DLD1 (cell line): ENCODE results near the gene PTDSS2.
"Not testable (repeated sequence)": the region's sequence is repeated elsewhere in the genome, so short reads cannot be mapped to it uniquely, and the experiment has no call there.

ENCODE experiments used
- in situ Hi-C: cut with HindIII; loops from 2 replicates; pipeline ENCODE4 v1.10.0; 2017; ENCODE audit warnings: low sequenced_read_pairs

The PTDSS2 gene

GRCh38 chr11:462107-462890, 12.2 kb downstream of the PTDSS2 start:
- in situ Hi-C loops = no loop called here

DNA sequence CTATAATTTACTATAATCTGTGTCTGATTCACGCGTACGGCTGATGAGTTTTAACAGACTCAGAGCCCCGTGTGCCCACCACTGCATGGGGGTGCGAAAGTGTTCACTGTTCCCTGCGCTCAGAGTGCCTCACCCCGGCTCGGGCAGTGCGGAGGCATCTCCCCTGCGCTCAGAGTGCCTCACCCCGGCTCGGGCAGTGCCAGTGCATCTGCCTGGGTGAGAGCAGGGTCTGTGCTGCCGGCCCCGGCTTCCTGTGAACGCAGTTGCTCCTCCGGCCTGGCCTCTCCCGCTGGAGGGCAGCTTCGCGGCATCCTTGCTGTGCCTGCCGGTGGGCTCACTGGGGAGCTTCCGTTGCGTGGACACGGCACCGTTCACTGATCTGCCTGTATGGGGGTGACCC, 14.2 kb downstream of the PTDSS2 start:
- in situ Hi-C loops = no loop called here

- in situ Hi-C loops = no loop called here
Observed at GRCh38 chr11:465896-466530, 15.9 kb downstream of the PTDSS2 start.

DNA sequence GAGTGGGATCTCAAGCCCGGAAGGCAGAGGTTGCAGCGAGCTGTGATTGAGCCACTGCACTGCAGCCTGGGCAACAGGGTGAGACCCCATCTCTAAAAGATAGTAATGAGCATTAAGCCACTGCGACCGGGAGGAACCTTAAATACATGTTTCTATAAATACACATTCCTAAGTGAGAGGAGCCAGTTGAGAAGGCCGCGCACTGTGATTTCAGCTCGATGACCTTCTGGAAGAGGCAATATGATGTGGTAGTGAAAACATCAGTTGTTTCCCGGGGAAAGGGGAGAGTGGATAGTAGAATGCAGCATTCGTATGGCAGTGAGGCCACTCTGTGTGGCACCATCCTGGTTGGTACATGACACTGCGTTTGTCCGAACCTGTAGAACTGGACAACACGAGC, 18.0 kb downstream of the PTDSS2 start:
- in situ Hi-C loops = no loop called here

- in situ Hi-C loops = no loop called here
Observed at GRCh38 chr11:468493-468892, 18.4 kb downstream of the PTDSS2 start.

GRCh38 chr11:469026-469683, 19.1 kb downstream of the PTDSS2 start:
- in situ Hi-C loops = not testable (repeated sequence)

DNA sequence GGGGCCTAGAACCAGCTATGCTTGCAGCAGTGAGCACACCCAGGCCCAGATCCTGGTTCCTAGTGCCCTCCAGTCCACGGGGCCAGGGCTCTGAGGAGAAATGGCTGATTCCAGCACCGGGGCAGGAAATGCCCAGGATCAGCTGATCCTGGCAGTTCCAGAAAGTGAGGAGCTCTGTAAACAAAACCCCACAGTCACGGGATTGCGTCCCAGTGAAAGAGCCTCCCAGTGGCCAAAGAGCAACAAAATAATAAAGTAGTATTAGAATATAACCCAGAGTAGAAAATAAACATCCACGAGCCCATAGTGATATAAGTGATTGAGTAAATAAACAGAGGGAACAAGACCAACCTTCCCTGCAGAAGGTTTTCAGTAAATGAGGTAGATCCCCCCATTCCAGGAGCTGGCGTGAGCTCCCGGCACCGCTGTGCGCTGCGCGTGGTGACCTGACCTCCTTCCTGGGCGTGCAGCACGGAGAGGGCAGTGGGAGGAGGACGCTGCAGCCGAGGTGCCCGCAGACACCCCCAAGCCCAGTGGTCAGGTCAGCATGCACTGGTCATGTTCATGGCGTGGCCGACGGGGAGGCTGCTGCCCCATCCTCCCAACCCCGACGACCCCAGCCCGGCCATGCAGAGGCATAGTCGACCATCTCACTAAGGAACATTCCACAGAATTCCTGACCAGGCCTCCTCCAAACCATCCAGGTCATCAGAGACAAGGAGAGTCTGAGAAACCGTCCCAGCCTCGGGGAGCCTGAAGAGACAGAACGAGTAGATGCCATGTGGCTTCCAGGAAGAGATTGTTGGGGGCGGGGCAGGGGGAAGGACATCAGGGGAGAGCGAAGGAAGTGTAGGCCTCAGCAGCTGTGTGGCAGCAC, 19.8 kb downstream of the PTDSS2 start:
- in situ Hi-C loops = no loop called here

GRCh38 chr11:471468-472145, 21.5 kb downstream of the PTDSS2 start:
- in situ Hi-C loops = no loop called here

- in situ Hi-C loops = no loop called here
Observed at GRCh38 chr11:472272-472671, 22.2 kb downstream of the PTDSS2 start.

GRCh38 chr11:472816-473215, 22.7 kb downstream of the PTDSS2 start:
- in situ Hi-C loops = no loop called here

DNA sequence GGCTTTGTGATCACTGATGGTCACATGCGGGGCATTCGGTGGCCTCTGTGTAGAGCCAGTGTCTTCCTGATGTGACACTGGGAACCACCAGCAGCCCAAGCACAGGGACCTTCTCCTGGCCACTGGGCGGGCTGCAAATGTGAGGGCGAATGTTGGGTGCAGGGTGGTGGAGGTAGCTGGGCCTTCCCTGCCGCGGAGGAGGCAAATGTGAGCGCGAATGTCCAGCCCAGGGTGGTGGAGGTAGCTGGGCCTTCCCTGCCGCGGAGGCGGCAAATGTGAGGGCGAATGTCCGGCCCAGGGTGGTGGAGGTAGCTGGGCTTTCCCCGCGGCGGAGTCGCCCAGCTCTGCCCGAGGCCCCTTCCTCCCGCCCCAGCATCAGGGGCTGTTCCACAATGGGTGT, 23.3 kb downstream of the PTDSS2 start:
- in situ Hi-C loops = no loop called here

DNA sequence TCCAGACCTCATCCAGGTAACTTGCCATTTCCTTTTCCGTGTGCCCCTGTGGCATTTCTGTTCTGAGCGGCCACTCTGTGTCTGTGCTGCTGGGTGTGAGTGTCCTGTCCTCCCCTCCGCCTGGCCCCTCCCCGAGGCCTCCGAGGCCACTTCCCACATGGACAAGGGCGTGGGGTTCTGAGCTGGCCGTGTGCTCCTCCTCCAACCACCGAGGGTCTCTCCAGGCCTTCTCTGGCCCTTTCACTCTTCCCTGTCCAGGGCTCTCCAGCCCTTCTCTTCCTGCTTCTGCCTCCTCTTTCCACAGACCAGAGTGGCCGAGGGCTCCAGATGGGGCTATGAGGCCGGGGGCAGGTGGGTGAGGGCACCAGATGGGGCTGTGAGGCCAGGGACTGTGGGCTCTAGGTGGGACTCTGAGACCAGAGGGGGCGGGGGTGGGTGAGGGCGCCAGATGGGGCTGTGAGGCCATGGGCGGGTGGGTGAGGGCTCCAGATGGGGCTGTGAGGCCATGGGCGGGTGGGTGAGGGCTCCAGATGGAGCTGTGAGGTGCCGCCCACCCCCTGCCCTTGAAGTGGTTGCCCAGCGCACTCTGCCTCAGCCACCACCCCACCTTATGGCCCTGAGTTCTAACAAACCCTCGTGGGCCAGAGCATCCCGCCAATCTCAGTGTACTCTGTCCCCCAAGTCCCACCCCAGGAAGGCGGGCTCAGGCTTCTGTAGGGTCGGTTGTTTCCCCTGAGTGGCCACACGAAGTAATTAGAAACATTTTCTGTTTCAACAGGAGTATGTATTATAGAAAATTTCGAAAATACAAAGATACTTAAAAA, 24.1 kb downstream of the PTDSS2 start:
- in situ Hi-C loops = no loop called here

GRCh38 chr11:474914-475506, 24.9 kb downstream of the PTDSS2 start:
- in situ Hi-C loops = no loop called here

DNA sequence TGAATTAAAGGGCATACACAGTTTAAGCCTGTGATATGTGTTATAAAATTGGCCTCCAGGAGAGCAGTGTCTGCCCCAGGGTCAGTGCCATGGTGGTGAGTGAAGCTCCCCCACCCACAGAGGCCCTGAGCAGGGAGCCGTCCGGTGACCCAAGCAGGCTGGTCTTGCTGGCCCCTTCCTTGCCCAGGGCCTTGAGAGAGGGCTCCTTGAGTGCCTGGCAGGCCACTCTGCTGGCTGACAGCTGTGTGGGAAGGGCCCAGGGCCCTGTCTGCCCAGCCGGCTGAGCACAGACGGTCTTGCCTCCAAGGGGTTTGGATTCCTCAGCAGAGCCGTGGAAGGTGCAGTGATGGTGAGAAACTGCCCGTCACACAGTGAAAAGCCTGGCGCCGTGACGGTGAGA, 25.9 kb downstream of the PTDSS2 start:
- in situ Hi-C loops = no loop called here

DNA sequence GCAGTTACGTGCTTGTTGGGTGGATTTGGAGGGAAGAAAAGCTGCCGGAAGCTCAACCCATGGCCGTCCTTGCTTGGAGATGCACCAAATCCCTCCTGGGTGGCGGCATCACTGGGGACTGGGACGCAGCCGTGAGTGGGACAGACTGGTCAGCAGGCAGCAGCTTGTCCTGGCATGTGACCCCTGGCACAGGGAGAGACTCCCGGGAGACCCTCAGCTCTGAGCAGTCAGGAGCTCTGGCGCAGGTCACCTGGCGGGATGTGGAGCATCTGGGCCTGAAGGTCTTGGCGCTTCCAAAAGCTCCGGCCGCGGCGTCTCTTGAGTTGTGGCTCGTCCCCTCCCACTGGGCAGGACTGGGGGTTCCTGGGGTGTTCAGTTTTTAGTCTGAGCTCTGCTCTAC, 26.3 kb downstream of the PTDSS2 start:
- in situ Hi-C loops = no loop called here

DNA sequence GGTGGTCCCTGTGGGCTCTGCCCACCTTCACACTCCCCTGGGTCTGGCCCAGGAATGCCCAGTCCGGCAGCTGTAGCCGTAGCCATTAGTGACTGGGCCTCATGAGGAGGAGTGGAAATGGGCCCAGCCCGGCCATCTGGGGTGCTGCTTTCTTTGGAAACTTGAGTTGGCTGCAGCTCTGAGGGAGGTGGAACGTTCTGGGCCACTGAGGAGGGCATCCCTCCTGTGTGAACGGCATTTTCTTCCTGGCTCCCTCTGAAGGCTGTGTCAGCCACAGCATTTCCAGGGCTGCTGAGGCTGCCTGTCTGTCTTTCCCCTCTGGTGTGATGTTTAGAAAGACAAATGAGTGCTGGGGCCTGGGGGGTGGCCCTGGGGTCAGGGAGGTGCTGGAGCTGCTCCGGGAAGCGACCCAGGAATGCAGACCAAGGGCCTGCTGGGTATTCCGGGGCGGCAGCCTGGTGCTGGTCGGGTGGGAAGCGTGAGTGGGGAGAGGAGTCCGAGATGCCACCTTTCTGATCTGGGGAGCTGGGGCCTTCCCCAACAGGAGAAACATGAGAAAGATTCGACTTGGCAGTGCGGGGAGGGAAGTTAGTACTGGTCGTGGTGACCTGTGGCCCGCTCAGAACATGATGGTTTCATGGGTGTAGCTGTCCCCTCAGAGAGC, 27.1 kb downstream of the PTDSS2 start:
- in situ Hi-C loops = no loop called here

GRCh38 chr11:479311-479710, 29.2 kb downstream of the PTDSS2 start:
- in situ Hi-C loops = no loop called here

- in situ Hi-C loops = no loop called here
Observed at GRCh38 chr11:484616-485015, 34.5 kb downstream of the PTDSS2 start.

- in situ Hi-C loops = no loop called here
Observed at GRCh38 chr11:486189-486588, 36.1 kb downstream of the PTDSS2 start.
